K562 (cell line): ENCODE results near the gene PTPRT. TPM values are rescaled to one million over a fixed set of nuclear protein-coding genes. Genes with fewer than 3 reads are reported as not detected.
A peak's percentile ranks its signal among the peaks of the same experiment; 100 is the strongest.

Source experiments
- ATAC-seq: fragments of 200-7000 bp; cut with Tn5 transposase; 3 replicates; pipeline ENCODE4 v1.9.1; 2020; ENCODE audit warnings: moderate library complexity
- BruUV-seq: library from RNA; stranded (reverse); fragments of 400-500 nt; replicated peaks from 2 replicates; lab custom pipeline; 2021; lab: Mats Ljungman, UMichigan
- CTCF ChIA-PET: fragments of 300-600 bp; formaldehyde crosslinking; extraction: SDS; loops from one replicate; lab custom pipeline; 2021; ENCODE audit warnings: low intra/inter-chr PET ratio; lab: Yijun Ruan, JAX
- POLR2A ChIA-PET: fragments of 300-600, 350-650 bp; sonication (Branson Sonifier 250); formaldehyde crosslinking; extraction: SDS; loops from one replicate; lab custom pipeline; 2021; ENCODE audit warnings: antibody characterized with exemption, inconsistent platforms; lab: Yijun Ruan, JAX
- DNase-seq, 4 experiments: peaks; one replicate each; pipeline versions ENCODE4 v3.0.0 to v3.0.0-alpha.2; 2011 to 2018; ENCODE audit warnings: low spot score in 3 of 4, mixed read lengths in 3 of 4; ENCODE audit errors: extremely low read depth in 1 of 4
- FAIRE-seq: peaks from 2 replicates; lab custom pipeline; 2011; peaks lifted over from hg19 to GRCh38; lab: Jason Lieb, UNC
- H2AFZ ChIP-seq: 2 replicates; pipeline ENCODE4 v1.6.0; 2011; ENCODE audit warnings: low read depth, low read length, control low read depth, inconsistent platforms
- H3K27ac ChIP-seq: fragments of 200-600 bp; 3 replicates; pipeline ENCODE4 v1.8.0; 2011; ENCODE audit warnings: low read depth, mild to moderate bottlenecking, control low read depth, inconsistent platforms, low read length, moderate library complexity, mixed read lengths; ENCODE audit errors: extremely low read depth
- H3K27me3 ChIP-seq, 2 experiments: fragments of 300-600 bp in 1 of 2; 2 replicates in 1 of 2; 3 replicates in 1 of 2; pipeline versions ENCODE4 v1.6.0 to v1.8.0; 2011; ENCODE audit warnings: inconsistent platforms in 2 of 2, low read length in 2 of 2, mild to moderate bottlenecking in 1 of 2, mixed read lengths in 1 of 2, moderate library complexity in 1 of 2; ENCODE audit not compliant: control insufficient read depth in 2 of 2, insufficient read depth in 2 of 2
- H3K36me3 ChIP-seq: fragments of 300-600 bp; 3 replicates; pipeline ENCODE4 v1.8.0; 2011; ENCODE audit warnings: mild to moderate bottlenecking, low read length, inconsistent platforms; ENCODE audit not compliant: control insufficient read depth, insufficient read depth
- H3K4me1 ChIP-seq, 2 experiments: fragments of 200-600 bp in 1 of 2; replicated peaks in 1 of 2; 2 replicates in 1 of 2; 3 replicates in 1 of 2; pipeline versions ENCODE4 v1.5.1 to v1.8.0; 2011; ENCODE audit warnings: inconsistent platforms in 2 of 2, low read length in 2 of 2, mild to moderate bottlenecking in 1 of 2, mixed read lengths in 1 of 2, moderate library complexity in 1 of 2; ENCODE audit not compliant: control insufficient read depth in 2 of 2, insufficient read depth in 2 of 2
- H3K4me2 ChIP-seq: 2 replicates; pipeline ENCODE4 v1.6.1; 2011; ENCODE audit warnings: low read length, control low read depth, inconsistent platforms, mixed read lengths; ENCODE audit not compliant: insufficient read depth
- H3K4me3 ChIP-seq: fragments of 200-600 bp; sonication (generic), shearing (Covaris generic); 2 replicates; pipeline ENCODE4 v1.5.1; 2016; ENCODE audit warnings: control low read depth, inconsistent platforms
- H3K79me2 ChIP-seq: fragments of 200-600 bp; 3 replicates; pipeline ENCODE4 v1.8.0; 2011; ENCODE audit warnings: low read length, inconsistent platforms; ENCODE audit not compliant: control insufficient read depth, insufficient read depth
- H3K9ac ChIP-seq, 2 experiments: 2 replicates each; pipeline versions ENCODE4 v1.6.0 to v1.6.1; 2011; ENCODE audit warnings: low read depth in 2 of 2, low read length in 2 of 2, control low read depth in 1 of 2, inconsistent platforms in 1 of 2, mild to moderate bottlenecking in 1 of 2, mixed read lengths in 1 of 2; ENCODE audit not compliant: insufficient read depth in 1 of 2
- H3K9me1 ChIP-seq: one replicate; pipeline ENCODE4 v1.6.0; 2011; ENCODE audit warnings: inconsistent platforms, mild to moderate bottlenecking, low read length, moderate library complexity; ENCODE audit not compliant: control insufficient read depth, insufficient read depth
- H3K9me3 ChIP-seq: replicated peaks from 2 replicates; pipeline ENCODE4 v1.5.1; 2011; ENCODE audit warnings: low read depth, low read length, inconsistent platforms; ENCODE audit not compliant: control insufficient read depth, insufficient read depth
- H4K20me1 ChIP-seq: replicated peaks from 2 replicates; pipeline ENCODE4 v1.6.1; 2011; ENCODE audit warnings: low read length, inconsistent platforms, mixed read lengths; ENCODE audit not compliant: control insufficient read depth, insufficient read depth
- ARNT ChIP-seq, 2 experiments: fragments of 450-650 bp; IDR thresholded peaks; 2 replicates each; pipeline ENCODE4 v1.6.1; 2016; ENCODE audit warnings: mild to moderate bottlenecking in 1 of 2
- CTBP1 ChIP-seq: fragments of 450-650 bp; IDR thresholded peaks from 2 replicates; pipeline ENCODE4 v1.6.1; 2016; ENCODE audit warnings: borderline replicate concordance
- NFIC ChIP-seq: fragments of 450-650 bp; IDR thresholded peaks from 2 replicates; pipeline ENCODE4 v1.6.1; 2017; ENCODE audit warnings: mild to moderate bottlenecking, inconsistent platforms
- NR2C2 ChIP-seq, 2 experiments: fragments of 200-800 bp in 1 of 2; sonication (Bioruptor generic) in 1 of 2; sonication (generic) in 1 of 2; formaldehyde crosslinking in 1 of 2; IDR thresholded peaks; 2 replicates each; pipeline versions ENCODE4 v1.6.1 to v1.8.0; 2016 to 2022; ENCODE audit warnings: mild to moderate bottlenecking in 1 of 2, missing compliant biosample characterization in 1 of 2, missing genetic modification characterization in 1 of 2, missing genetic modification reagents in 1 of 2
- ZNF124 ChIP-seq: sonication (generic); formaldehyde crosslinking; IDR thresholded peaks from 2 replicates; pipeline ENCODE4 v1.8.1; 2022; ENCODE audit warnings: missing genetic modification reagents
- ZNF79 ChIP-seq: fragments of 250-450 bp; sonication (Bioruptor Pico); IDR thresholded peaks from 2 replicates; pipeline ENCODE4 v1.4.0; 2020; ENCODE audit warnings: low read depth, mild to moderate bottlenecking, moderate library complexity
- WGBS: fragments of 100-300 bp; shearing (Covaris generic); methylation state at CpG from one replicate; pipeline ENCODE4 v1.1.6; 2016; ENCODE audit warnings: low coverage, mixed read lengths; ENCODE audit not compliant: insufficient coverage; ENCODE audit errors: missing lambda C conversion rate; 5-methylcytosine and 5-hydroxymethylcytosine counted together
- in situ Hi-C: fragments of 300-500 bp; cut with MboI; formaldehyde crosslinking; loops from 4 replicates; pipeline ENCODE4 v1.15.0; 2018; ENCODE audit warnings: inconsistent platforms, mixed read lengths
- intact Hi-C: fragments of 100-400 bp; cut with micrococcal nuclease; formaldehyde crosslinking; loops from 2 replicates; pipeline ENCODE4 v1.14.2; 2022
- polyA plus RNA-seq, 8 experiments: library from polyadenylated mRNA; depleted of rRNA in 4 of 8; stranded (reverse) in 5 of 8; unstranded in 3 of 8; fragments of >200 nt; fragmentation: Nextera tagmentation in 2 of 8; fragmentation: Illumina TruSeq in 1 of 8; extraction: Ambion mirVana in 2 of 8; extraction: Trizol in 1 of 8; gene quantifications; 2 replicates each; pipeline versions ENCODE4 v1.2.1 to v1.2.3, GENCODE V29; 2011 to 2014; ENCODE audit warnings: inconsistent platforms in 1 of 8, missing spikeins in 1 of 8
- total RNA-seq, 7 experiments: library from RNA; depleted of rRNA in 6 of 7; stranded (reverse); fragments of >200 nt in 6 of 7; fragmentation: Illumina TruSeq in 2 of 7; extraction: Trizol in 2 of 7; gene quantifications; 2 replicates each; pipeline versions ENCODE4 v1.2.1 to v1.2.3, GENCODE V29; 2011 to 2021; ENCODE audit warnings: low replicate concordance in 1 of 7
- TF ChIP-seq, protein P1 (sequence below), 2 experiments: IDR thresholded peaks; 2 replicates each; pipeline ENCODE4 v1.6.1; 2012; ENCODE audit warnings: improper control_type of control experiment in 2 of 2, low read depth in 2 of 2, low read length in 2 of 2, borderline replicate concordance in 1 of 2

The PTPRT gene
- total and polyA plus RNA-seq, 9 of the 15 experiments (the other 6 are each of a cell fraction or from before 2014, with no cell fraction given), result not detected

DNA sequence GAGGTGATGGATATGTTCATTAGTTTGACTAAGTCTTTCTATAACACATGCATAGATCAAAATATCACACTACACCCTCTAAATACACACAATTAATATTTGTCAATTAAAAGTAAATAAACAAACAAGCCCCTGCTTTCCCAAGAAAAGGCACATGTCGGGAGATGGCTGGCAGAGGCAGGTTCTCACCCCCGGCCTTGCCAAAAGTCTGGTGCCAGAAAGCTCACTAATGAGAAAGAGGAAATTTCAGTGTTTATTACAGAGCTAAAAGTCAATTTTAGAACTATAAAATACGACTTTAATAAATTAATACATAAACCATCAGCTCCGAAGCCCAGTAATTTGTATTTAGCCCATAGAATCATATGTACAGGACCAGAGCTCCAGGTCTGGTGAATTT is 404.7 kb downstream of the PTPRT start (continued):
- TF ChIP-seq, protein P1, sequence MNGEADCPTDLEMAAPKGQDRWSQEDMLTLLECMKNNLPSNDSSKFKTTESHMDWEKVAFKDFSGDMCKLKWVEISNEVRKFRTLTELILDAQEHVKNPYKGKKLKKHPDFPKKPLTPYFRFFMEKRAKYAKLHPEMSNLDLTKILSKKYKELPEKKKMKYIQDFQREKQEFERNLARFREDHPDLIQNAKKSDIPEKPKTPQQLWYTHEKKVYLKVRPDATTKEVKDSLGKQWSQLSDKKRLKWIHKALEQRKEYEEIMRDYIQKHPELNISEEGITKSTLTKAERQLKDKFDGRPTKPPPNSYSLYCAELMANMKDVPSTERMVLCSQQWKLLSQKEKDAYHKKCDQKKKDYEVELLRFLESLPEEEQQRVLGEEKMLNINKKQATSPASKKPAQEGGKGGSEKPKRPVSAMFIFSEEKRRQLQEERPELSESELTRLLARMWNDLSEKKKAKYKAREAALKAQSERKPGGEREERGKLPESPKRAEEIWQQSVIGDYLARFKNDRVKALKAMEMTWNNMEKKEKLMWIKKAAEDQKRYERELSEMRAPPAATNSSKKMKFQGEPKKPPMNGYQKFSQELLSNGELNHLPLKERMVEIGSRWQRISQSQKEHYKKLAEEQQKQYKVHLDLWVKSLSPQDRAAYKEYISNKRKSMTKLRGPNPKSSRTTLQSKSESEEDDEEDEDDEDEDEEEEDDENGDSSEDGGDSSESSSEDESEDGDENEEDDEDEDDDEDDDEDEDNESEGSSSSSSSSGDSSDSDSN (IDR thresholded peaks at IDR 0.05; ENCODE audit: borderline replicate concordance in 1 of 2, low read depth in 2 of 2, low read length in 2 of 2), result no peak
- no peak for TF ChIP-seq NR2C2 (CRISPR knock-in tag; IDR thresholded peaks at IDR 0.05)
- TF ChIP-seq NR2C2 (tag; IDR thresholded peaks at IDR 0.05), result no peak
- no peak for TF ChIP-seq ARNT (IDR thresholded peaks at IDR 0.05)

- no peaks in the 10 kb centered on the region for H3K27me3 ChIP-seq
- no peaks in the 10 kb centered on the region for H3K9me1 ChIP-seq
- DNase-seq (peak in 3 of 4 experiments; percentile 7 to 15 (median 11)), FAIRE-seq (no peak), ATAC-seq (no peak)
- no peak overlapping the region for H3K4me2 ChIP-seq
- H3K36me3 ChIP-seq, result no peaks in the 10 kb centered on the region
- BruUV-seq, result no TSS peak
- no peak overlapping the region for H2AFZ ChIP-seq
- no peak overlapping the region for H3K9ac ChIP-seq
- no peaks in the 10 kb centered on the region for H3K4me1 ChIP-seq
- H3K79me2 ChIP-seq, result no peaks in the 10 kb centered on the region
- ChIA-PET CTCF (no interaction called here), POLR2A (no interaction called here)
- H3K4me3 ChIP-seq, result no peak overlapping the region
- in situ Hi-C loops (no loop called here), intact Hi-C loops (no loop called here)
- TF ChIP-seq ZNF124 (CRISPR knock-in tag) (no peak), CTBP1 (no peak), ZNF79 (no peak), NFIC (peak; percentile 34; the same call in 1 of the 2 replicates)
- no peak overlapping the region for H3K27ac ChIP-seq
- no peaks in the 10 kb centered on the region for H3K9me3 ChIP-seq
- WGBS, result 0% methylated on average over 1 of the region's 1 CpG
- no peaks in the 10 kb centered on the region for H4K20me1 ChIP-seq
These were observed 410.5 kb downstream of the PTPRT start for GRCh38 chr20:42779216-42779615.
